Adrenal gland (tissue), 5 donors: Measurements from ENCODE around the gene EBLN1.

ENCODE experiments used
- CTCF ChIP-seq, 6 experiments: fragments of 450-650 bp in 4 of 6; fragments of 200-600 bp in 2 of 6; sonication (generic) in 1 of 6; IDR thresholded peaks; 1 replicate in 5 of 6; 2 replicates in 1 of 6; pipeline versions ENCODE4 v1.5.1 to v1.8.0; 2016 to 2021; ENCODE audit warnings: antibody characterized with exemption in 6 of 6, mild to moderate bottlenecking in 2 of 6, moderate library complexity in 1 of 6
- POLR2A ChIP-seq, 2 donors: fragments of 450-650 bp; IDR thresholded peaks; one replicate each; pipeline ENCODE4 v1.6.1; 2017; ENCODE audit warnings: antibody characterized with exemption in 2 of 2, mild to moderate bottlenecking in 2 of 2, moderate library complexity in 1 of 2
- donor health status: DM: no; HTN: no; CAD: no.

- TF ChIP-seq CTCF (IDR thresholded peaks at IDR 0.05) (no peak), POLR2A (IDR thresholded peaks at IDR 0.05) (no peak)
These were observed 47.2 kb downstream of the EBLN1 start for GRCh38 chr10:22170582-22170981.
